HG03460 (cell line): ENCODE data around the gene IGFBP5.

ENCODE experiments used
- ATAC-seq: cut with Tn5 transposase; IDR thresholded peaks from one replicate; pipeline ENCODE4 v1.9.1; 2021; ENCODE audit not compliant: unreplicated experiment

The IGFBP5 gene

DNA sequence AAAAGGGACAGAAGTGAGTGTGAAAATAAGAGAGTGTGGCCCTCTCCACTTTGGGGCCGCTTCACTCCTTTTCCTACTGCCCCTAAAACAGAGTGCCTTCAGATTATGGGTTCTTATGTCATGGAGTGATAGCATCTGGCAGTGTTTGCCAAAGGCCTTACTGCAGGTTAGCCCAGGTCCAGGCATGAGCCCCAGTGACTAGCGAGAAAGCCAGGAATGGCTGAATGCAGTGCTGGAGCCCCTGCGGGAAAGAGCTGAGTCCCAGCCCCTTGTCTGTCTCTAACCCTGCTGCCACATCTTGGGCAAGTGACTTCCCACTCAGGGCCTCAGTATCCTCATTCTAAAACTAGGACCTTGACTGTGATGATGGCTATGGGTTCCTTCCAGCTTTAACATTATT, 6.0 kb downstream of the IGFBP5 start:
- no peak for ATAC-seq

DNA sequence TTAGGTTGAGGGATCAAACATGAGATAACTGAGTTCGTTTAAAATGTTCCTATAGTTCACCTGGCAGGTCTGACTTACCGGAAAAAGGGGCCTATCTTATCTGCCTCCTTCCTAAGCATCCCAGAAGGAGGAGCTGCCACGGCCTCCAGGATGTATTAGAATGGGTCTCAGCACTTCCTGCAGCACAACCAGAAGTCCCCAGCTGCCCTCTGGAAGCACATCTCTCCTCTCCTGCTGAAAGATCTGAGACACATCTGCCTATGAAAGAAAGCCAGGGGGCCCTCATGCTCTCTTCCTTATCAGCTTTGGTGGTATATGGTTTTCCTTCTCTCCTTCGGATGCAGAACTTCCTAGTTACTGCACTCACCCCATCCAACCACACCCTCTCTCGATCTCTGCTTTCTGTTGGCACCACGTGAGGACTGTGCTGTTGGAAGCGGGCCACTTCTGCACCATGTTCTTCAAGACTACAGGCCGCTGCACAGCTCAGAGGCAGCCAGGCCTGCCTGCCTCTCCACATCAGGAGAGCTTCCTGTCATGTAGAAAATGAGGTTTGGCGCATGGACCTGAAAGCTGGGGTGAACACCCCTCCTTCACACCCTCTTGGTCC, 6.5 kb downstream of the IGFBP5 start:
- no peak for ATAC-seq

DNA sequence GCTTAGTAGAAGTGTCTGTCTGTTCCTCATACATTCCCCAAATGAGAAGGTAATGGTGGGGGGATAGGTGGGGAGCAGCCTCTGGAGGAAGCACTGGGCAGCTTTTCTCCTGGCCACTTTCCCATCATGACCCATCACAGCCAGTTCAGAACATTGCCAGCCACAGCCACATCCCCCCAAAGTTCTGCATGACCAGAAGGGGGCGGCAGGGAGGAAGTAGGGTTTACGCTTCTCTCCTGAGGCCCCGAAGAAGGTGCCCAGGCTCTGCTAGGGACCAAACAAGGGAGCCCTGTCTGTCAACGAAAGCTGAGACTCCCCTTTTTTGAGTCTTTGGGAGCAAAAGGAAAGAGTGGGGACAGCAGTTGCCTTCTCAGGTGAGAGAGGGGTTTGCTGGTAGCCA, 7.7 kb downstream of the IGFBP5 start:
- no peak for ATAC-seq

DNA sequence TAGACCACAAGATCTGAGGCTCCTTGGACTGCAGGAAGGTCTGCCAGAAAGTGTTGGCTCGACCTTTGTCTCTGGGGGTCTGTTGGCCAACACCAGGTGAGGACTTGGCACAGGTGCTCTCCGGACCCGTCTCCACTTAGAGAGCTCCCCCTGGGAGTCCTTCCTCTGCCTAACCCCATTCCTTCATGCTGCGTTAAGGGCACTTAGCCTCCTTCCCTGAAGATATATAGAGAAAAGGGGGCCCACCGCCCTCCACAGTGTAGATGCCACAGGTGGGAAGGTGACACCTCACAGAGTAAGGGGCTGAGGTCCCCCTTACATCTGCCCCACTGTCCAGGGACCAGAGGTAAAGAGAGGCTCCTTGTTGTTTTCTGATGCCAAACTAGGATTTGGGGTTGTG, 8.2 kb downstream of the IGFBP5 start:
- no peak for ATAC-seq

DNA sequence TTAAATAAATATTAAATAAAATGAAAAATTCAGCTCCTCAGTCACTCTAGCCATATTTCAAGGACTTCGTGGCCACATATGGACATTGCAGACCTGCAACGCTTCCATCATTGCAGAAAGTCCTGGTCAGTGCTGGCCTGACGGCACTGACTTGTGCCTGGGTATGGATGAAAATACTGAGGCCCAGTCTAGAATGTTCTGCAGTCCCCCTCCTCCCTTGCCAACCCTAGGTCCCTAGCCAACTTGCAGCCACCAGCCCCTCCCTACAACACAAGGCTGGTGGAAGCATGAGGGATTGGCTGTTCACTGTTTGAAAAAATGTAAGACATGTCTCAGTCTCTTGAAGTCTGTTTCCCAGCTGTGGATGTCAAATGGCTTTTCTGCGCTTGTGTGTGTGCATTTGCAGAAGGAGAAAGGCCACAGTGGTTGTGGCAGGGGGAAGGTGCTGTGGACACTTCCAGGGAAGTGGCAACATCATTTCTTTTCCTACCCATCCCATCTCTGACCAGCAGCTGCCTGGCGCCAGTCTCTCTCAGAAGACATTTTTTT, 9.9 kb downstream of the IGFBP5 start:
- no peak for ATAC-seq

DNA sequence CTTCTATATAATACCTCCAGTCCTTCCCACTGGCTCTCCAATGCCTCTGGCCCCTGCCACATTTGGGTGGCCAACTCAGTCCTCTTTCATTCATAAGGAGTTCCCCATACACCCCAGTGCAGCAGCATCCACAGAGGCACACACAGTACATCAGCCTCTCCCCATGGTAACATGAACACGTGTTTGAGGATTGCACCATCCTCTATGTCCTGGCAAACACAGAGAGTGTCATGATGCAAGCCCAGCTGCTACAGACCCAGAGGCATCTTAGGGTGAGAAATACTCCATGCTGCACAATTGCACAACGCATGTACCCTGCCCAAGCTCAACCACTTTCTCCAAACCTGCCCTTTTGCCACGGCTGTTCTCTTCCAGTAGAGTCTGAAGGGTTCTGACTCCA, 11.5 kb downstream of the IGFBP5 start:
- ATAC-seq, result no peak

DNA sequence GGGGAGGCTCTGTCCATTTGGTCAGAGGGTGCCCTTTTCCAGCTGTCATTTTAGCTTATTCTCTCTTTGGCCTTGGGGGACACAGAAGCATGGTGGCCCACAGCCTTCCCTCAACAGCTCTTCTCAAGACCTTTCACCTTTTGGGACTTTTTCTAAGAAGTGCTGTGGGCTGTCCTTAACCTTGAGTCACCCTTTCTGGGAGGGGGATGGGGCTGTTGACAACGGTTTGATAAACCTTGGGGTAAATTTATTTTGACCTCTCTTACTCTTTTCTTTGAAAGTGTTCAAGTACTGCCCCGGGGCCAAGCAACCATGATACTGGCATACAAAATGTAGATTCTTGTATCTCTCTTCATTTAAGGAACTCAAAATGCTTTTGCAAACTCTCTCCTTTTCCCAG, 13.7 kb downstream of the IGFBP5 start:
- ATAC-seq, result no peak

DNA sequence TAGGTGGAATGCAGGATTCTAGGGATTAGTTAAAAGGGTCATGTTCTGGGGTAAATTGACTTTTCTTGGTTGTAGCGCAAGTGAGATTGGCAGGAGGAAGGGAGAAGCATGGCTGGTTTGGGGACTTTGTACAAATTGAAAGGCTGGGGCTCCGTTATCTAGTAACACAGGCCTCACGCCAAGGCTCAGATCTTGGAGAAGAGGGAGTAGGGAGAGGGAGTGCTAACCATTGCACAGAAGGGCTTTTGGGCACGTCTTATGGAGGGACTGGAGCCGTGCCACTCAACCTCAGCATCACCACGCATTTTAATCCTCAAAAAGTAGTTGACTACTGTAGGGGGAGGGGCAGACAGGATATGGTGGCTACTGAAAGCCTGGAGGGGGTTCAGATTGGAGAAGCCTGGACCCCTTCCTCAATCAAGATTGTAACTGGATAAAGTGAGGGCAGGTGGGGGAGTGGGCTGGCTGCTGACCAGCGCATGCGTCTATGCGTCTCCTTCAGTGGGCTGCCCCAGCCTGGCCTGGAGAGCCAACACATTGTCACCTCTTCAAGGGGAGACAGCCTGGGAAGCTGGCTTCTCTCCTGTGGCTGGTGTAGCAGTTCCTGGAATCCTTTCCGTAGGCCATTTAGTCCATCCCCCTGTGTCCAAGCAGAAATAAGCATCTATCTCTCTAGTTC, 14.3 kb downstream of the IGFBP5 start:
- no peak for ATAC-seq

DNA sequence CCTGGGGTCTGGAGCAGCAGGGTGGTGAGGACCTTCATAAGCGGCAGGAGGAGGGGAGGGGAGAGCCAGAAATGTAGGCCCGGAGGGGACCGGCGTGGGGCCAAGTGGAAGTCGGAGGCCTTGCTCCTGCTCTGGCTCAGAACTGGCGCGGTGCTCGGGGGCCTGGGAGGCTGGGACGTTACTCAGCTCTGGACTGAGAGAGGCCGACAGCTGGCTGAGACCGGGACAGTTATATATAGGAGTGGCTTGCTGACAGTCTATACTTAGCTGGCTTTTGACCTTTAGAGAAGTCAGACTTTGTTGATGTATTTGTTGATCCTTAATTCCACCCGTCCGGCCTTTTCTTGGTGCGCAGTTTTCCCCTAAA, 15.7 kb downstream of the IGFBP5 start:
- no peak for ATAC-seq

DNA sequence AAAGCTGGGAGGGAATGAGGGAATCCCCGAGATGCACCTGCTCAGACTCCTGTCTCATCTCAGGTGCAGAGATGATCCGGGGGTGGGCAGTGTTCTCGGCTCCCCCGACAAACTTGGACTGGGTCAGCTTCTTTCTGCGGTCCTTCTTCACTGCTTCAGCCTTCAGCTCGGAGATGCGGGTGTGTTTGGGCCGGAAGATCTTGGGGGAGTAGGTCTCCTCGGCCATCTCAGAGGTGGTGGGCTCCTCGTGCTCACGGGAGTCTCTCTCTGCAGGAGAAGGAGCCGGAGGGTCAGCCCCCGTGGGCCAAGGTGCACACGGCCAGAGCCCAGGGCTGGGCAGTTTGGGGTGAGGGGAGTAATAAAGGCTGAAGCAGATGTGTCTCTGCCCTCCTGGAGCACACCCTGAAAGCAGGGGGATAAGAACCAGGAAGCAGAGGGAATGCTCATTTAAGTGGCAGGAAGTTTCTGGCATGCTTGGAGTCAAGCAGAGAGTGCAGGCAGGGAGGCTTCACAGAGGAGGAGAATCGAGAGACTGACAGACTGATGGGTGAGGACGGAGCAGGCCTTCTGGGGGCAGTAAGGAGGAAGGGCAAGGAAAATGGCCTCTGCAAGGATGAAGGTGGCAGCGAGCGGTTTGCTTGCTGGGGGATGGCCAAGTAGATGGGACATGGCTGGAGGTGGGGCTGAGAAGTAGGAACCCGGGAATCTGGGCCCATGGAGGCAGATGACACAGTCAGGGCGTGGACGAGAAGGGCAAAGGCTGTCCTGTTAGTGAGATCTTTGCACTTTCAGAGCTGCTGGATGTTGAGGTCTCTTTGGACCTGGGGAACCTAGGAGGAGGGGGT, 16.3 kb downstream of the IGFBP5 start:
- ATAC-seq, result no peak

DNA sequence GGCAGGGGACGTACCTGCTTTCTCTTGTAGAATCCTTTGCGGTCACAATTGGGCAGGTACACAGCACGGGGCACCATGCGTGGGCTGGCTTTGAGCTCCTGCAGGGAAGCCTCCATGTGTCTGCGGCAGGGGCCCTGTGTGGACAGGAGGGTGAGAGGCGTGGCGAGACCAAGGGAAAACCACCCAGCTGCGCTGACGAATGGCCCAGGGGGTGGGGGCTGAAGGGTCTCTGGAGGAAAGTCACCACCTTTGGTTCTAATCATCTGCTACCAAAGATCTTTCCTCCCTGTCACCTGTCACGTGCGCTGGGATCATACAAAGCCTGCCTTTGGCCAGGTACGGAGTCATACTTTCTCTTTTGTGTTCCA, 17.3 kb downstream of the IGFBP5 start:
- no peak for ATAC-seq

DNA sequence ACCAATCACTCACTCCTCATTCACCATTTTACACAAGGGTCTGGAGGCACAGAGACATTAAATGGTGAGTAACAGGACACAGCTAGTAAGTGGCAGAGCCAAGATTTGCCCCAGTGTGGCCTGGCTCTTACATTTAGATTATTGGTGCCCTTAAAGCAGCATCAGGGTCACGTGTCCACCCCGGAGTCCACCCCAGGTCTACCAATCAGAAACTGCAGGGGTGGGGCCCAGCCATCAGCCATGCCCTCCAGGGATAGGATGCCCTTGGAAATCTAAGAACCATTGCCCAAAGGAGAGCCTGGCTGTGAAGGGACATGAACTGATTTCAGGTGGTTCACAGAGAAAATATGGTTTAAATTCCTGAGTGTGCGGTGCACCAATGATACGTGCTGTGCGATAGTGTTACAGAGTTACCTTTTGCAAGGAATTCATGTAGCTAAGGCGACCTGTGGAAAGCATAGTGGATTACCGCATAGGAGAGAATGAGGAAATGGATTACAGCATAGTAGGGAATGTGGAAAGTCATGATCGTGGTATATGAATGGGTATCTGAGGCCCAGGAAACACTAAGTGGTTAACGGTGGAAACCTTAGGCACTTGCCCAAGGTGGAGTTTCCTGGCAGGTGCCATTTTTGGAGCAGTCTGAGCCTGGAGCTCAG, 17.8 kb downstream of the IGFBP5 start:
- no peak for ATAC-seq

DNA sequence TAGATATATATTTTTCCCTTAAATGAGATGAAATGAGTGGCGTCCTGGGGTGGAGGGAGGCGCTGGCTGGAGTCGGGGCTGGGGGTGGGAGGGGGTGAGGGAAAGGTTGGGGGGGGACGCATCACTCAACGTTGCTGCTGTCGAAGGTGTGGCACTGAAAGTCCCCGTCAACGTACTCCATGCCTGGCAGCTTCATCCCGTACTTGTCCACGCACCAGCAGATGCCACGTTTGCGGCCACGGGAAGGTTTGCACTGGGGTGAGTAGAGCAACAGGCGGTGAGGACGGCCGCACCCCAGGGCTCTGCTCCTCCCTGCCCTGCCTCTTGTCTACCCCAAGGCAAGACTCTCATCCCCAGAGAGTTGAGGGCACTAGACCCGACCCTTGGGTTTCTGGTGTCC, 18.7 kb downstream of the IGFBP5 start:
- ATAC-seq, result no peak

DNA sequence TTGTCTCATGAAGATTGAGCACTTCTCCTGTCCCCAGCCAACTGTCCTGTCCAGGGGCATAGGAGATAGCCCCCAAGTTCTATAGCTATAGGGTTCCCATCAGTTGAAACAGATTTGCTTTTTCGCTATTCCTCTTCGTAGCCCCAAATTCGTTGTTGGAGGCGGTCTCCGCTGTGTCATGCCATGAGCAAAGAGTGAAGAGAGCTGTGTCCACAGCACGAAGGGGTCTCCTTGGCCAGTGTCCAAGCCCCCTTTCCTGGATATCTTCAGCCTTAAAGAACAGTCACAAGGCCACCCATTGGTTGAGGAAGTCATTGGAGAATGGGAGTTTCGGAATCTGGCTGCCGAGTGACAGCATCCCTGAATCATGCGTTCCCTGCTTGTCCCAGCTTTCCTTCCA, 21.0 kb downstream of the IGFBP5 start:
- no peak for ATAC-seq

DNA sequence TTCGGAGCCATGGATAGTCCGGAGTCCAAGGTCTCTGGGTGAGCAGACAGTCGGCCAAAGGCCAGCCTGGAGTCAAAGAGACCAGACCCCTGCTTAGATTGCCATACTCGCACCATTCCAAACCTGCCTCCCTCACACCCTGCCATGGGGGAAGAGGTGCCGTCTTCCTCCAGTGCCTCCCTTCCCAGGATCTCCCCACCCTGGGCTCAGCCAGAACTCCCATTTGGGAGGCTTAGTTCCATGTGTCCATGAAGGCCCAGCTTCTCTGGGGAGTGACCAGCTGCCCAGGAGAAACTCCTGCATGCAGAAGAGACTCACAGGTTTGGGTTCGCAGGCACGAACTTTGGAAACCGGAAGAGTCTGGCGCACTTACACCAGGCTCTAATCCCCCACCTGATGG, 21.7 kb downstream of the IGFBP5 start:
- ATAC-seq, result no peak

DNA sequence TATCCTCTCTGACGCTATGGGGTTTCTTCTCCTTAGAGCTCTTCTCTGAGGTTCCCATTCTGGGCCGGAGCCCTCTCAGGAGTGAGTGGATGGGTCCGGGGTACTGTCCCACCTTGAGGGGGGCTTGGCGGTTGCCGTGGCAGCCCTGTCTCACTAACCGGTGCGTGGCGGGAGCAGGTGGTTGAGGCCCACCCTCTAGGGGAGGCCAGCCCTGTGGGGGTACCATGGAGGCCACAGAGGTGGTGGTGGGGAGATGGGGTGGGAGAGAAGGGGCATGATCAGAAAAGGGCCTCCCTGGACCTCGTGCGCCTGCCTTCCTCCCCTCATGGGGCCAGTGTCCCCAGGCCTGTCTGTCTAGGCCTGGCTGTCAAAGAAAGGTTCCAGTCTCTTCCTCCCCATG, 22.3 kb downstream of the IGFBP5 start:
- no peak for ATAC-seq

DNA sequence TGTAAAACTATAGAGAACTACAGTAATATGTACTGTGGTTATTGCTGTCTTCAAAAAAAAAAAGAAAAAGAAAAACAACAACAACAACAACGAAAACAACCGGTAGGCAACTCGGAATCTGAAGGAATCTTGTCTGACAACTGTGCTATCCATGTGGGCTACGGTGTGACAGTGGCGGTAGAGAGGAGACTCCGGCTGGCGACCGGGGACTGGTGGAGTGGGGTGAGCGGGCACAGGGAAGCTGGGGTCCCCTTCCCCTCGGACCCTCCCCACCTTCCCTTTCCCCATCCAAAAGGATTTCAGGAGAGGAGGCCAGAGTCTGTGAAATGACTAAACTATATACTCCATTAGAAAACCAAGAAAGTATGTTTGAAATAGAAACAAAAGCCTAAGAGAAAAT, 22.9 kb downstream of the IGFBP5 start:
- ATAC-seq, result no peak

DNA sequence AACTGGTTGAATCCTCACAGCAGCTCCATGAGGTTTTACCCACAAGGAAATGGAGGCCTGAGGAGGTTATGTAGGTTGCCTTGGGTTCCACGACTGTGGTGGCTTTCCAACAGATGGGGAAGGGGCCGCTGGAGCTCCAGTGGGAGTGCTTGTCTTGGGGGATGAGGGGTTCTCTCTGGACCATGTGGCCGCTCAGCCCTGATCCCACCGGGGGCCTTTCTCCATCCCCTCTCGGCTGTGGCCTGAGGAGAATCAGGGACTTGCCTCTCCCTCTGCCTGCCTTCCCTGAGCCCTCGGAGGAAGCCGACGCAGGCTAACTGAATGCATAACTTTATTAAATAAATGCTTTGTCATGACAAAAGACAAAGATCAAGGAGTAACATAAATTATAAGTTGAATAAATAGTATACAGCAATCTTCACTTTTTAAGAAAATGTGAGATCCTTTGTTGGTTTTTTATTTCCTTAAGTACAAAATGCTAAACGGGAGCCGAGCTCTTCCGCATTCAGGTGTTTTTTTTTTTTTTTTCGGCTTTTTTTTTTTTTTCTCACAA, 23.5 kb downstream of the IGFBP5 start:
- ATAC-seq, result no peak

DNA sequence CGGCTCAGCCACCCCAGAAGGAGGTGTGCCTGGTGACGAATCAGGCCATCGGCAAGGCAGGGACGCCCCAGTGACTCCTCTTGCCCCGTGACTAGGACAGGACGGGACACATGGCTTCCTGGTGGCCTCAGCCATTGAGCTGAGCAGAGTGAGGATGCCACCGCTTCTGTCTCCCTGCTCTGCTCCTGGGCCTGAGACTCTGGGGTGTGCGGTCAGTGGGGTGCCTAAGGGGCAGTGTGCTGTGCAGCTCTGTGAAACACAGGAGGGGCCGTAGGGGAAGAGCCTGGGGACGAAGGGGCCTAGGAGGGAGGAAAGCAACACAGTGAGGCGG, 24.3 kb downstream of the IGFBP5 start:
- ATAC-seq, result no peak

DNA sequence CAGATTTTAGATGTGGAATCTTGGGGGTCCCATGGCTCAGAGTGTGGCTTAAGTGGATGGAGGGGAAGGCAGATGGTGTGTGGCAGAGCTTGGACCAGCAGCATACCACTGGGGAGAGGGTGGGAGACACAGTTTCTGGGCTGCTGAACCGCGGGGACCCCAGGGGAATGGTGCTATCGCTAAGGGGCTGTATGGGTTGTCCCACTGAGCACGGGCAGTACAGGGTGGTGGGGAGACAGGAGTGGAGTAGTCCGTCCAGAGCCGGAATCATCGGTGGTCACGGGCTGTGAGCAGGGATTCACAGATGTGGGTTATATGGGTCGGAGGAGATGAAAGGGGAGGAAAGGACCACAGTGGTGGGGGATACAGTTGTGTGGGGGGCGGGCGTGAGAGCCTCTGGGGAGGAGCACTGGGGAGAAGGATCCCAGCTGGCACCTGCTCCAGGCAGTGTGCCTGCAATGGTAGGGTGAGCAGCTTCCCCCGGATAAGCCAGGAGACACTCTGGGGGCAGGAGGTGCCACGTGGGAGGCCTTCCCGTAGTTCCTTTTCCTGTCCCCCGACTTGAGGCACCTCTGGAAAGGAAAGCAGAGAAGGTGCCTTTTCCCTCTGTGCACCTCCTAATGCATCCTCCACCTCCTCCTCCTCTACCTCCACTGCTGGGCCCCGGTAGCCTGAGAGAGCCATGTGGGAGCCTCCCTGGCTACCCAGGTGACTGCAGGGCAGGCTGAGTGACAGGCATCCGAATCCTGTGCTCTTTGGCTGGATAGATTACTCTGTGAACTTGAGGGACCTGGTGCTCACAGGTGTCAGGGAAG, 24.9 kb downstream of the IGFBP5 start:
- ATAC-seq, result no peak
